Measurements from ENCODE around the gene KIF1C. TPM values are rescaled to one million over a fixed set of nuclear protein-coding genes. Genes with fewer than 3 reads are reported as not detected.

The KIF1C gene
- total RNA-seq, 1 experiment from 2014 or later, result 85.6 TPM

DNA sequence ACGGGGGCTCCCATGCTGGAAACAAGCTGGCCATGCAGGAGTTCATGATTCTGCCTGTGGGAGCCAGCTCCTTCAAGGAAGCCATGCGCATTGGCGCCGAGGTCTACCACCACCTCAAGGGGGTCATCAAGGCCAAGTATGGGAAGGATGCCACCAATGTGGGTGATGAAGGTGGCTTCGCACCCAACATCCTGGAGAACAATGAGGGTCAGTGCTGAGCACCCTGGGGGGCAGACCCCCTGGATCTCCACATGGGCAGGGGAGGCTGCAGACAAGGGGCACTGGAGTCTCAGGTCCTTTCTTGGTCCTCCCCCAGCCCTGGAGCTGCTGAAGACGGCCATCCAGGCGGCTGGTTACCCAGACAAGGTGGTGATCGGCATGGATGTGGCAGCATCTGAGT is 42.7 kb upstream of the KIF1C start:
- Histone ChIP-seq H2BK120ac (ENCODE audit: low read depth, low read length, poor library complexity, severe bottlenecking) (no peak overlapping the region), H3K4me1 (ENCODE audit: insufficient read depth, low read length) (peaks cover 4% of the 10 kb centered on the region; the same call in 1 of the 2 replicates), H3K27me3 (ENCODE audit: insufficient read depth, low read length) (no peaks in the 10 kb centered on the region), H2BK5ac (ENCODE audit: insufficient read length, low read length) (no peak overlapping the region), H3K9ac (ENCODE audit: extremely low read depth, insufficient read length, low read length) (no peak overlapping the region), H3K23me2 (ENCODE audit: insufficient read length, low read depth, low read length, poor library complexity, severe bottlenecking) (peaks cover 12% of the 10 kb centered on the region), H3K9me3 (ENCODE audit: control insufficient read depth, low read depth, low read length) (no peaks in the 10 kb centered on the region), H4K5ac (ENCODE audit: insufficient read length, low read depth, low read length) (no peak overlapping the region), H3K27ac (ENCODE audit: insufficient read length, low read depth, low read length) (no peak overlapping the region), H3T11ph (ENCODE audit: low read length) (no peak overlapping the region), H3K23ac (ENCODE audit: insufficient read length, low read depth, low read length) (no peak overlapping the region), H2AFZ (ENCODE audit: low read length) (no peak overlapping the region), H3K4me2 (ENCODE audit: insufficient read depth, insufficient read length, low read length) (no peak overlapping the region), H2BK15ac (ENCODE audit: low read depth, low read length) (no peak overlapping the region), H3K14ac (ENCODE audit: insufficient read depth, low read length) (no peak overlapping the region), H3K18ac (ENCODE audit: insufficient read length, low read depth, low read length) (no peak overlapping the region), H3K56ac (ENCODE audit: insufficient read length, low read depth, low read length) (no peak overlapping the region), H3K4ac (ENCODE audit: low read depth, low read length) (no peak overlapping the region), H2AK5ac (ENCODE audit: insufficient read length, low read length) (no peak overlapping the region), H4K20me1 (ENCODE audit: control insufficient read depth, insufficient read depth, insufficient read length) (no peaks in the 10 kb centered on the region), H2BK20ac (ENCODE audit: low read depth, low read length, poor library complexity, severe bottlenecking) (no peak overlapping the region), H3K79me2 (ENCODE audit: insufficient read depth, low read length) (no peaks in the 10 kb centered on the region; the same call in 1 of the 2 replicates), H2BK12ac (ENCODE audit: insufficient read length, low read depth, low read length) (no peak overlapping the region), H4K91ac (ENCODE audit: insufficient read length, low read depth, low read length) (no peak overlapping the region), H4K8ac (replicated peaks; ENCODE audit: insufficient read length, low read depth, low read length) (no peak overlapping the region), H3K79me1 (ENCODE audit: insufficient read depth, low read depth, low read length, poor library complexity, severe bottlenecking) (no peaks in the 10 kb centered on the region)
- Mint-ChIP-seq H3K27me3 (ENCODE audit: low read depth) (no peaks in the 10 kb centered on the region; the same call in 1 of the 2 replicates), H3K4me1 (peaks cover 34 to 36% of the 10 kb centered on the region in 2 experiments), H3K27ac (no peak overlapping the region), H3K36me3 (ENCODE audit: insufficient read depth in 1 of 3, low read depth in 3 of 3) (peaks cover 8 to 19% (median 15%) of the 10 kb centered on the region in 3 experiments; a peak in 6 of 7 replicates), H3K9me3 (no peaks in the 10 kb centered on the region), H3K4me3 (no peak overlapping the region)
- DNase-seq, result no peak
- no CpG with 5 or more reads among the region's 8 CpGs for WGBS (ENCODE audit: extremely low coverage, insufficient read length, low lambda C conversion rate)
- TF ChIP-seq, protein P1, sequence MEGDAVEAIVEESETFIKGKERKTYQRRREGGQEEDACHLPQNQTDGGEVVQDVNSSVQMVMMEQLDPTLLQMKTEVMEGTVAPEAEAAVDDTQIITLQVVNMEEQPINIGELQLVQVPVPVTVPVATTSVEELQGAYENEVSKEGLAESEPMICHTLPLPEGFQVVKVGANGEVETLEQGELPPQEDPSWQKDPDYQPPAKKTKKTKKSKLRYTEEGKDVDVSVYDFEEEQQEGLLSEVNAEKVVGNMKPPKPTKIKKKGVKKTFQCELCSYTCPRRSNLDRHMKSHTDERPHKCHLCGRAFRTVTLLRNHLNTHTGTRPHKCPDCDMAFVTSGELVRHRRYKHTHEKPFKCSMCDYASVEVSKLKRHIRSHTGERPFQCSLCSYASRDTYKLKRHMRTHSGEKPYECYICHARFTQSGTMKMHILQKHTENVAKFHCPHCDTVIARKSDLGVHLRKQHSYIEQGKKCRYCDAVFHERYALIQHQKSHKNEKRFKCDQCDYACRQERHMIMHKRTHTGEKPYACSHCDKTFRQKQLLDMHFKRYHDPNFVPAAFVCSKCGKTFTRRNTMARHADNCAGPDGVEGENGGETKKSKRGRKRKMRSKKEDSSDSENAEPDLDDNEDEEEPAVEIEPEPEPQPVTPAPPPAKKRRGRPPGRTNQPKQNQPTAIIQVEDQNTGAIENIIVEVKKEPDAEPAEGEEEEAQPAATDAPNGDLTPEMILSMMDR (conservative IDR thresholded peaks at IDR 0.05), result no peak

Data from H9 (cell line).